Fibroblast of mammary gland (primary cell): Measurements from ENCODE around the gene HSF2BP.

ENCODE experiments used
- DNase-seq: peaks from one replicate; pipeline ENCODE4 v3.0.0-alpha.2; 2010; ENCODE audit warnings: low read depth
- H3K4me3 ChIP-seq: 2 replicates; pipeline ENCODE4 v1.5.1; 2011; ENCODE audit warnings: low read depth, mild to moderate bottlenecking, low read length, moderate library complexity; ENCODE audit not compliant: control insufficient read depth
- TF ChIP-seq, protein P1 (sequence below): conservative IDR thresholded peaks from 2 replicates; pipeline ENCODE4 v1.5.1; 2011; ENCODE audit warnings: low read depth, low read length, inconsistent platforms; ENCODE audit not compliant: control insufficient read depth, insufficient read depth

HSF2BP gene

DNA sequence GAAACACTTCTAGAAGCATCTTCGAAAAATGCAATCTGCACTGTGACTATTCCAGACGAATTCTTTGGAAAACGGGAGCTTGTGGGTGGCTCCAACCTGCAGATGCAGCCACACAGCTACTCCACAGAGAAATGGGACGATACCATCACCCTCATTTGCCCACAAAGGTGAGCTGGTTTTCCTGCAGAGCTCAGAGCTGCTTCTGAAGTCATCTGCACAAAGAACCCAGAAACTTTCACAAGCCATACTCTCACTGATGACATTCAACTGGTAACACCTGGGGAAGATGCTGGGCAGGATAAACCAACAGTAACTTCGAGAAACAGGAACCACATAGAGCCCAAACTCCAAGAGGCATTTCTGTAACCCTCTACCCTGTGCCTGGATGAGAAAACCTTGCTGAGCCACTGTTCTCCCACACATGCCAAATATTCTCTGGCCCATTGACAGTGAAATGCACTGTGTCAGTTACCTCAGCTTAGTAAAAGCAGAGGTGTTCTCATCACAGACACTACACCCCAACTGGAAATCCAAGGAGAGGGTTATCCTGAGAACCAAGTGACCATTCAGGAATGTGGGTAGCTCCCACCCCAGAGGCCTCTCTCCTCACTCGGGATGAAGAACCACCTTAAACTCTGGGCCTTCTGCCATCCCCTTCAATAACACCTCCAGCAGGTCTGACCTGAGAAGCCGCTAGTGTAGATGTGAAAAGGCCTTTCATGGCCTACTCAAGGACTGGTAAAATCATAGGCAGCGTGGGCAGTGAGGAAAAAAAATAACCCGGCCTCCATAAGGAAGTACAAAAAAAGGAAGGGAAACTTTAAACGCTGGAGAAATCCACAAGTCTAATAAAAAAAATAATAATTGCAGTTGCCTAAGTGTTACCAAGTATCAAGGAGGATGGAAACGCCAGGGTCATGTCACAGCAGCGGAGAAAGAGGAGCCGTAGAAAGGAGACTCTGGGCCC lies 56.7 kb downstream of the HSF2BP start:
- H3K4me3 ChIP-seq, result no peak overlapping the region
- TF ChIP-seq, protein P1, sequence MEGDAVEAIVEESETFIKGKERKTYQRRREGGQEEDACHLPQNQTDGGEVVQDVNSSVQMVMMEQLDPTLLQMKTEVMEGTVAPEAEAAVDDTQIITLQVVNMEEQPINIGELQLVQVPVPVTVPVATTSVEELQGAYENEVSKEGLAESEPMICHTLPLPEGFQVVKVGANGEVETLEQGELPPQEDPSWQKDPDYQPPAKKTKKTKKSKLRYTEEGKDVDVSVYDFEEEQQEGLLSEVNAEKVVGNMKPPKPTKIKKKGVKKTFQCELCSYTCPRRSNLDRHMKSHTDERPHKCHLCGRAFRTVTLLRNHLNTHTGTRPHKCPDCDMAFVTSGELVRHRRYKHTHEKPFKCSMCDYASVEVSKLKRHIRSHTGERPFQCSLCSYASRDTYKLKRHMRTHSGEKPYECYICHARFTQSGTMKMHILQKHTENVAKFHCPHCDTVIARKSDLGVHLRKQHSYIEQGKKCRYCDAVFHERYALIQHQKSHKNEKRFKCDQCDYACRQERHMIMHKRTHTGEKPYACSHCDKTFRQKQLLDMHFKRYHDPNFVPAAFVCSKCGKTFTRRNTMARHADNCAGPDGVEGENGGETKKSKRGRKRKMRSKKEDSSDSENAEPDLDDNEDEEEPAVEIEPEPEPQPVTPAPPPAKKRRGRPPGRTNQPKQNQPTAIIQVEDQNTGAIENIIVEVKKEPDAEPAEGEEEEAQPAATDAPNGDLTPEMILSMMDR, result no peak
- no peak for DNase-seq

DNA sequence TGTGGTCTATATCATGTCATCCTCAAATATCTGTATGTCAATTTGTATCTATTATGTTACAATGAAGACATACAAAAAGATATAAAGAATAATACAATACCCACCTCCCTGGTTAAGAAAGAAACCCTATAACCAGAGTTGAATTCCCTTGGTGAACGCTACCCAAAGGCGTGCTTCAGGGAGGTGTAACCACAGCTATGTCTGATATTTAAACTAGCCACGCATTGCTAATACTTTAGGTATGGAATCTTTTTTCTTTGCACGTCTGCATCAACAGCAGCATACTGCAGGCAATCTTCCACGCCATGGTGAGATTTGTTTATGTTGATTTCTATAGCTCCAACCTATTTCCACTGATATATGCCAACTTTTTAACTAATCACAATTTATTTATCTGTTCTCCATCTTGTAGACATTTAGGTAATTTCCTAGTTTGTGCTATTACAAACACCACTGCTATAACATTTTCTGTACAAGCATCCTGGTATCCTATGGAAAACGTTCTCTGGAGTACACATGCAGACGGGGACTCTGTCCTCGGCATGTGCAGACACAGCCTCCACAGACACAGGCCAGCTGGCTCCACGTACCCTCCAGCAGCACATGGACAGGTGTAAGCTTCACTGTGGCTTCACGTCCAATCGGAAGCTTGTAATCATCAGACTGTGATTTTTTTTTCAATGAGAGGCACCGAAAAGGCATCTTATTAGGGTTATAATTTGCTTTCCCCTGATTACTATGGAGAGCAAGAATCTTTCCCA lies 58.5 kb downstream of the HSF2BP start:
- H3K4me3 ChIP-seq, result no peak overlapping the region
- TF ChIP-seq, protein P1, result no peak
- peak; percentile 78 for DNase-seq

DNA sequence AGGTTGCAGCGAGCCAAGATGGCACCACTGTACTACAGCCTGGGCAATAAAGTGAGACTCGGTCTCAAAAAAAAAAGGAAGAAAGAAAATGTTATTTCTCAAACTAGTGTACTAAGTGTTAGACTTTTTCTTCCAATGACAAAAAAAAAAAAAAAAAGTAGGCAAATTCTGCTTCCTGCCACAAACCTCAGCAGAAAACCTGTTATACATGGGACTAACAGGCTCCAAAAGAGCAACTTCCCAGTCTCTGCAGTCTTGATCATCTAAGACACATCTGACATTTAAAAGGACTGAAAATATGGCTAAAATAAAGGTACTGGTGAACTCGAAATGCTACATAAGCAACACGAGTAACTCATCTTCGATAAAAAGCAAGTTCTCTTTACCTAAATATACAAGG lies 59.6 kb downstream of the HSF2BP start:
- no peak overlapping the region for H3K4me3 ChIP-seq
- no peak for DNase-seq
- TF ChIP-seq, protein P1, result no peak

DNA sequence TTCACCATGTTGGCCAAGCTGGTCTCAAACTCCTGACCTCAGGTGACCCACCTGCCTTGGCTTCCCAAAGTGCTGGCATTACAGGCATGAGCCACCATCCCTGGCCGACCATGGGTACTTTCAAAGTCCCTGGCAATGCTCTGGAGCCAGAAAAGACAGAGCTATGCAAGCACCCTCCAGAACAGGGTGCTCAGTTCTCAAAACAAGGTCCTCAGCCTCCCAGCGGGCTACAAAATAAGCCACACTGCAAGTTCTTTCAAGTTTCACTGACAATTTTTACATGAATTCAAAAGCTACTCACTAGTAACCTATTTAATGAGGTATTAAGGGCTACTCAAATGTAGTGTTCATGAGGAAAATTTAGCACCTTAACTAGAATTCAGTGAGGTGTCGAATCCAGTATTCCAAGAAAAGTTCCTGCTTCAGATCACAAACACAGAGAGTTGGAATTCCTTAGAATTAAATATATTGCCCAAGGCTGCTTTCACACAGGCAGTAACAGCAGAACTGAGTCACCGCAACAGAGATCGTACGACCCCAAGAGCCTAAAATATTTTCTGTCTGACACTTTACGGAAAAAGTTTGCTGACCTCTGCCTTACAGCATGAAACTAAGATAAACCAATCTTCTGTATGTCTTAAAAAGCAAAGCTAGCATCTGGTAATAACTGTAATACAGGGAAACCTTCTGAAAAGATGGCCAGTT lies 60.7 kb downstream of the HSF2BP start:
- DNase-seq, result peak; percentile 69
- TF ChIP-seq, protein P1, result no peak
- no peak overlapping the region for H3K4me3 ChIP-seq

DNA sequence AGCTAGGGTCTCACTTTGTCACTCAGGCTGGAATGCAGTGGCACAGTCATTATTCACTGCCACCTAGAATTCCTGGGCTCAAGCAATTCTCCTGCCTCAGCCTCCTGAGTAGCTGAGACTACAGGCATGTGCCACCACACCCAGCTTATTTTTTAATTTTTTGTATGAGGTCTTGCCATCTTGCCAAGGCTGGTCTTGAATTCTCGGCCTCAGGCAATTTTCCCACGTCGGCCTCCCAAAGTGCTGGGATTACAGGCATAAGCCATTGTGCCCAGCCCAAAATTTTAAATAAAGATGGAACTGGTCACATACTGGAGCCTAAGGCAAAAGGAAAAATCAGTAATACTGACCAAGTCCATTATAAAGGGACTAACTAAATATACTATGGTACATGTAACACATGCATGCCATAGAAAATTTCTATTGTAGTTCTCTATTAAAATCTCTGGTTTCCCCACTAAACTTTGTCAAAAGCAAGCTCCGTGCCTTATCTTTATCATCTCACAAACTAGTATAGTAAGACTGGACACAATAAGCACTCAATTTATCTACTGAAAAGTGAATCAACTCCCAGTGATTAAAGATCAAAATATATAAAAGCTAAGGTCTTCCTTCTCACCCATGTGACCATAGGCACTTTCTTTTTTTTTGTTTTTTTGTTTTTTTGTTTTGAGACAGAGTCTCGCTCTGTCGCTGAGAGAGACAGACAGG lies 61.6 kb downstream of the HSF2BP start:
- TF ChIP-seq, protein P1, result no peak
- H3K4me3 ChIP-seq, result no peak overlapping the region
- DNase-seq, result no peak

DNA sequence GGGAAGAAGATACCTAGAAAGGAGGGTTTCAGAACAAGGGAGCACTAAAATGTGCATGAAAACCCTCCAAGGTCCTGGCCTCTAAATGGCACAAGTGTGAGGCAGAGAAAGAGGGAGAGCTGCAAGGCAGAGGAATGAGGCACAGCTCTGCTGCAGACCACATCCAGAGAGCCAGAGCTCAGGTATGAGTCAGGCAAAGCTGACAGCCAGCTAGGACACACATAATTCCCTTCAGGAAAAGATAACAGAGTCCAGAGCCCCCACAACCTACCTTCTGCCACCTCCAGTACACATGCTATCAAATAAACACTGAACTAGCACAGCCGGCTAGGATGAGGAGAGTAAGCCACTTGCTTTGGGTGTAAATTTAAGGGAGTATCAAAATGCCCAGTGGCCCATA lies 62.2 kb downstream of the HSF2BP start:
- DNase-seq, result peak; percentile 78
- no peak overlapping the region for H3K4me3 ChIP-seq
- TF ChIP-seq, protein P1, result no peak
